Activated CD8-positive, alpha-beta memory T cell treated with anti-CD3 and anti-CD28 coated beads, Interleukin-2, amount 50 U/mL, for 1 hour (primary cell): Measurements from ENCODE around the gene IMMP2L.
"Not testable (repeated sequence)": the region's sequence is repeated elsewhere in the genome, so short reads cannot be mapped to it uniquely, and the experiment has no call there.

ENCODE experiments used
- DNase-seq: peaks from one replicate; pipeline ENCODE4 v3.0.0-alpha.2; 2020; ENCODE audit errors: extremely low read depth

IMMP2L gene

DNA sequence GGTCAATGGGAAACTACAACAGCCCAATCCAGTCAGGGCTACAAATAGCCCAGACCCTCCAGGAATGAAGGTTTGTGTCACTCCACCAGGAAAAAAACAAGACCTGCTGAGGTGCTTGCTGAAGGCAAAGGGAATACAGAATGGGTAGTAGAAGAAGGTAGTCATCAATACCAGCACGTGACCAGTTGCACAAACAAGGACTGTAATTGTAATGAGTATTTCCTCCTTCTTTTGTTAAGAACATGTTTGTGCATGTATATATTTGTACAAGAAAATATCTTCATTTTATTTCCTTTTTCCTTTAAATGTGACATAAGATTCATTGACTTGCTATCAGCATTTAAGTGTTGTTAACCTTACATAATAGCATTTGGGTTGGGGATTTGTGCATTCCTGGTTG lies 229.3 kb downstream of the IMMP2L start:
- DNase-seq, result no peak

DNA sequence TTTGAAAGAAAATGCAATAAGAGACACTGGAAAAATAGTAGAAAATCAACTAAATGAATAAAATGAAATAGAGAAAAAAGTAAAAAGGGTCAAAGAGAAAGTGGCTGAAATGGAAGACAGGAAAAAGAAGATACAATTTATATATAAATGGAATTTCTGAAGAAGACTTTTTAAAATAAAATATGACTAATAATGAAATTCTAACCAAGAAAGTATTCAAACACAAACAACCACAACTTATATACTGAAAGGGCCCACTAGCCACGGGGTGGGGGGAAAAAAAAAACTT lies 232.1 kb downstream of the IMMP2L start:
- no peak for DNase-seq

DNA sequence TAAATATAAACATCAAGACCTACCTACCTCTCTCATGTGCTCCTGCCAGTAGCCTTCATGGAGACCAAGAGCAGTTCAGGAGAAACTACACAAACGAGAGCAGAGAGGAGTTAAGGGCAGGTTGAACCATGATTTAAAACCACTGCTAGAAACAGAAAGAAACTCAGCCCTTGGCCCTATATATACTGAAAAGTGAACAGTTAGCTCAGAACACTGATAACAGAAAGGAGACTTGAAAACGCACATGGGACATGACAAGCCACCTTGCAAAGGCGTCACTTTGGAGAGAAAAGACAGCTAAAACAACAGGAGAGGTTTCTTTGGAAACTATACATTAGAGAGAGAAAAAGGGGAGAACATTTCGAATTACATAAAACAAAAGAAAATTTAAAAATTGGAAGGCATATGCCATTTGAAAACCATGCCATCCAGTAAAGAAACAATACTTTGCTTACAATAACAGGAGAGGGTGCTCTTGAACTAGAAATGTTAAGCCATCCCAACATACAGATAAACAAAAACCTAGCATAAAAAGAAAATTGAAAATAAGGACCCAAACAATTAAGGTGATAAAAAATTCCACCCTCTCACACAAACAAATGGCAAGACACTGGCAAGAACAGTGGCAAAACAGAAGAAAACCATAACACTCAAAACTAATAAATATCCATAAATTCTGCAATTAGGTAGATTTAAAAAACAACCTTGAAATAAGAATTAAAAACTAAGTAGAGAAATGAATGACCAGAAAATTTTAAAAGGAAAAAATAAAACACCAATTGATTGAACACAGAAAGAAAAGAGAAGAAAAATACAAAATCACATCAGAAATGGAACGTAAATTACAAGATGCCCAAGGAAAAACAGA lies 232.7 kb downstream of the IMMP2L start:
- DNase-seq, result no peak

DNA sequence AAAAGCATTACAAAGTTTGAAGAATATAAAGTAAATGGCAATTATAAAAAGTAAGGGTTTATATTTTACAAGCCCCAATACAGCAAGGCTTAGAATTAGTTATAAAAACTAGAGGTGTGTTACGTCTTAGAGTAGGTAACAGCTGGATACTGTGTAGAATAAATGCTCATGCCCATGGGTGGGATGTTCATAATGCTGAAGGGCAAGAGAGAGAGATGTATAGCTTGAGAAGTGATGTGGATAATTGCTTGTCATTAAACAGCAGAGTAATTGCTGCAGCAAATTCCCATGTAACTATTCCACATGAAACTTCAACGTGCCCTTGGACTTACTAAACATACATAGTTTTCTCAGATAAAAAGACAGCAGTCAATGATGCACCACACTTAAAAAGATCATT lies 233.8 kb downstream of the IMMP2L start:
- no peak for DNase-seq

DNA sequence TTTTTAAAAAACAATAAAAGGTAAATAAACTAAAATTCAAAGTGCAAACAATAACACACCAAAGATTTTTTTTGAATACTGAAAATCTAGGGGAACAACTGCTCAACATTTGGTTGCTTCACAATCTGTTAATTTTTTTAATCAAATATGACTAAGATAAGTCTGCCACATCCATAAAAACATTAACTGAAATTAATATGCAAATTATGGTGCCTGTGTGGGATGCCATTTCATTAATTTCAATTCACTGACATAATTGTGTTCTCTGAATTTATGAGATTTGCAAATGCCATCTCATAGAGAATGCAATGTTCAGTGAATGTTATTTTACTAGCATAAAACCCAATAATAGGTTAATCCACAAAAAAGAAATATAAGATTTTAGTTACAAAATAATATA lies 237.5 kb downstream of the IMMP2L start:
- no peak for DNase-seq

DNA sequence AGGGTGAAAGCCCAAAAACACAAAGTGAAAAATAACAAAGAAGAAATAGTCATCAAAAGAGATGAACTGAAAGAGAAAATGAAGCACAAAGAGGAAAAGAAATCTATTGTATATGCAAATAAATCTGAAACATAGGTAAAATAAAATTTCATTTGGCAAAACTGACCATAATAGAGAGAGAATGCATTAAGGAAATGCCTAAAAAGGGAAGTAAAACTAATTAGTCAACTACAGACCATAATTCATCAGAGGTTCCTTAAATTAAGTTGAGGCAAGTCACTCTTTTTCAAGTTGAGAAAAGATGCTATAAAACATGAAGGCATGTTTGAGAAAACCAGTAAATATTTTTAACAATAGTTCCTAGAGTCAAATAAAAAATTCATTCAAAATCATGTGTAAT lies 238.1 kb downstream of the IMMP2L start:
- no peak for DNase-seq

DNA sequence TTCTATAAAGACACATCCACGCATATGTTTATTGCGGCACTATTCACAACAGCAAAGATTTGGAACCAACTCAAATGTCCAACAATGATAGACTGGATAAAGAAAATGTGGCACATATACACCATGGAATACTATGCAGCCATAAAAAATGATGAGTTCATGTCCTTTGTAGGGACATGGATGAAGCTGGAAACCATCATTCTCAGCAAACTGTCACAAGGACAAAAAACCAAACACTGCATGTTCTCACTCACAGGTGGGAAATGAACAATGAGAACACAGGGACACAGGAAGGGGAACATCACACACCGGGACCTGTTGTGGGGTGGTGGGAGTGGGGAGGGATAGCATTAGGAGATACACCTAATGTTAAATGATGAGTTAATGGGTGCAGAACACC lies 238.6 kb downstream of the IMMP2L start:
- not testable (repeated sequence) for DNase-seq

DNA sequence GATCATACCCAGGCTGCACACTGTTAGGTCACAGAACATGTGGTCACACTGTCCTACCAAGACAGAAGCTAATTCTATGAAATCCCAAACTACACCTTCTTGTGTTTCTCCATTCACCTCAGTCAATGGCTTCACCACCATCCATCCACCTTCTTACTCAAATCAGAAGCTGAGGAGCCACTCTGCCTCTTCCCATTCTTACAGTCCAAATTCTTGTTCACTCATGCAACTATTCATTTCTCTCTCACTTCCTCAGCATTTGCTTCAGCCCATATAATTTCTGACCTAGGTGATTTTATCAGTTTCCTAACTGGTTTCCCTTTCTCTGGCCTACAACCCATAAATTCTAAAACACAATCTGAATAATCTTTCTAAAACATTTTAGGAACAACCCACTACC lies 242.2 kb downstream of the IMMP2L start:
- DNase-seq, result no peak

DNA sequence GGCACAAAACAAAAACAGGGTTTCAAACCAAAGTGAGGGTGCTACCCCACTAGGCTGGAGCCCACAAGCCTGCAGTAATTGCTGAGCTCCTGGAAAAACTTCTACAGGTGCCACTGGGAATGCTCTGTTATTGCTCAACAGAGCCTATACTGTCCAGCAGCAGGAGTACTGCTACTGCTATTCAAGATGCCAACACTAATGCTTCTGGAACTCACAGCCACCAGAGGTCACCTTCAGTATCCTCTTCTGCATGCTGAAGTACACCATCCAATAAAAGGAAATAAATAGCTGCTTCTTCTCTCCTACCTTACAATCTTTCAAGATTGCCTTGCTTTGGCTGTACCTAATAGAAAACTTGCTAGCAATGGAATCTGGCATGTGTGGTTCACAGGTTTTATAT lies 249.3 kb downstream of the IMMP2L start:
- no peak for DNase-seq

DNA sequence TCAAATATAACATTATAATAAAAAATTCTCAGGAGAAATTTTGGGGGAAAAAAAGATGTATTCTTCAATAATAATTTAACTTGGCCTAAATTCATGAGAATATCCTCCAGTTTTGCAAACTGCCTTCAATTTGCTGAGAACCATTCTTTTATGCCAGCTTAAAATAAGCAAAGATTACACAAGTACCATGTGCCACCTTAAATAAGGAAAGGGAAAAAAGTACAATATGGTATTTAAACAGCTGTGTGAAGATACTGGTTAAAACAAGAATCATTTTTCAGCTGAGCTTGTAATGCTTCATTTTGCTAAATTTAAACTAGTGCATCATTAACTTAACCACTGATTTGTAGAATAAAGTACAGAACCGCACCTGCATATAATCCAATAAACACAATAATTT lies 253.6 kb downstream of the IMMP2L start:
- DNase-seq, result no peak

DNA sequence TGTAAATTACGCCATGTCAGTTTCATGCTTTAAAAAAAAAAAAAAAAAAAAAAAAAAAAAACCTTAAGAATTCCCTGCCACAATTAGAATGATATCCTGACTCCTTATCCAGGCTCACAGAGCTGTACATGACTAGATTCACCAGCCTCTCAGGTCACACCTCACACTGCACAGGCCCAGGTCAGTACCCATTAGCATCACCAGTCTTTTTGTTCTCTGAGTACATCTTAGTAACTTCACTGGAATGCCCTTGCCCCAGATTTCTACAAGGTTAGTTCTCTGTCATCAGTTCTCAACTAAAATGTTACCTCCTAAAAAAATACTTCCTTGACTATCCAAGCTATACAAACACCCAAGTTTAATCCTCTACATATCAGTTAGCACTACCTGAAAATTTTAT lies 260.4 kb downstream of the IMMP2L start:
- no peak for DNase-seq

DNA sequence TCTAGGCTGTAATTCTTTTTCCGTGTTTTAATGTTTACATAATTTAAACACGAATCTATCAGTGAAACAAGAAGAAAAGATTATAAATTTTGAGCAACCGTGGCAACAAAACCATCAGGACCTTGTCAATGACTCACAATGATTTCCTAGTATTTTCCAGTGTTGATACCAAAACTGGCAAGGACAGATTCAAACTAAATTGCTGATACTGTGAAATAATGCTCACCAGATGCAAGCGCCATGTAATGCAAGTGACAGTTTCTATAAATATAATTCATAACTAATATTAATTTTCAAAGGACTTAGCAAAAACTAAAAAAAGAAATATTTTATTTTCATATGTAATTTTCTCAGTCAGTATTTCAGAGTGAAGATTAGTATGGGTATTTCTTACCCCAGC lies 267.8 kb downstream of the IMMP2L start:
- DNase-seq, result no peak

DNA sequence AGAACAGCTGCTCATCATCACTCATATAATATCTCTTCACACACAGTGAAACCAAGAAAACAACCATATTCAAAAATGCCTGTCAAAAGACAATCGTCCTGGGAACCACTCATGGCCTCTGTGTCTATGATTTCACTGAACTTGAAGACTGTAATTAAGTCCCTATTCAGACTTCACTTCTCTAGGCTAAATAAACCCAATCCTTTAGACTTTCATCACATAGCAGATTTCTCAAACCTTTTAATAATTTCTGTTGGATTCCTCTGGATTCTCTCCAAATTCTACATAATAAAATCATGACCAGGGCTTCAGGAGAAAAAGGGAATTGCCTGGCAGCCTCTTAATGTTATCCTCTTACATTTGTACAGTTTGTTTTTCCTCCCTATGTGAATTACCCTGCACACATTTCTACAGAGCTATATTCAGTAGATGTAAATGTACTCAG lies 270.2 kb downstream of the IMMP2L start:
- DNase-seq, result no peak

DNA sequence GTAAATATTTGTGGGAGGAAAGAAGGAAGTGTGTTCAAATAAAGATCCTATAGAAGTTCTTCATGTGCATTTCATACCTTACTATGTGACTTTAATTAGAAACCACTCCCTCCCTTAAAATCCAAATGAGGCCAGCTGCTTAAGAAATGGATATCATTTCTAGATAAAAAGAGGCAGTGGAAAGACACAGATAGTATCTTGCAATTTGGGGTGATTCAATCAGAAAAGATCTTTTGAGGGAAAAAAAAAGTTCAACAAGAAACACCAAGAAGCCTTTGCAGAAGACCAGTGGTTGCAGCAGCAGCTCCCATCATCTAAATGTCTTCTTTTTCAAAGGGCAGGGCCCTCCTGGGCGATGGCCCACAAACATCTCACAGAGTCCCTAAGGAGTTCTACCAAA lies 271.3 kb downstream of the IMMP2L start:
- DNase-seq, result no peak

DNA sequence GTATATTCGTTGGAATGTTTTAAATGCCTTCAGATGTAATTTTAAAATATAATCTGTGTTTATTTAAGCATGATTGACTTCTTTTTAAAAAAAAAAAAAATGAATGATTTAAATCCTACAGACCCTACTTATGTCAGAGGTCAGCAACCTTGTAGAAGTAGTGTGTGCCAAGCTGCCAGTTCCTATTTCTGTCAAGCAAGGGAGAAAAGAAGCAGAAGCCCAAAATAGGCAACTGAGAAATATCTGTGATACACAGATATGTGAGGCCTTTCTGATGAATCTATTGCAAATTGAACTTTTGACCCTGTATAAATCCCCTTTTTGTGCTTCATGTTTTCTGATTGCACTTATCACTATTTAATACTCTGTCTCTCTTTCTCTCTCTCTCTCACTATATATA lies 271.9 kb downstream of the IMMP2L start:
- no peak for DNase-seq

DNA sequence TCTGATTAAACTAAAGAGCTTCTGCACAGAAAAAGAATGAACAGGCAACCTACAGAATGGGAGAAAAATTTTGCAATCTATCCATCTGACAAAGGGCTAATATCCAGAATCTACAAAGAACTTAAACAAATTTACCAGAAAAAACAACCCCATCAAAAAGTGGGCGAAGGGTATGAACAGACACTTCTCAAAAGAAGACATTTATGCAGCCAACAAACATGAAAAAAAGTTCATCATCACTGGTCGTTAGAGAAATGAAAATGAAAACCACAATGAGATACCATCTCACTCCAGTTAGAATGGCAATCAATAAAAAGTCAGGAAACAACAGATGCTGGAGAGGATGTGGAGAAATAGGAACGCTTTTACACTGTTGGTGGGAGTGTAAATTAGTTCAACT lies 273.9 kb downstream of the IMMP2L start:
- not testable (repeated sequence) for DNase-seq

DNA sequence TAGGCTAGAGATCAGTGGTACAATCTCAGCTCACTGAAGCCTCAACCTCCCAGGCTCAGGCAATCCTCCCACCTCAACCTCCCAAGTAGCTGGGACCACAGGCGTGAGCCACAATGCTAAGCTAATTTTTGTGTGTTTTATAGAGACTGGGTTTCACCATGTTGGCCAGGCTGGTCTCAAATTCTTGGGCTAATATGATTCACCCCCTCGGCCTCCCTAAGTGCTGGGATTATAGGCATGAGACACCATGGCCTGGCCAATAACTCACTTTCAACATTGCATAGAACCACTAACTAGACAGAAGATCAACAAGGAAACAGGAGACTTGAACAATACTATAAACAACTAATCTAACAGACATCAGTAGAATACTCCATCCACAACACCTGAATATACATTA lies 279.7 kb downstream of the IMMP2L start:
- no peak for DNase-seq

DNA sequence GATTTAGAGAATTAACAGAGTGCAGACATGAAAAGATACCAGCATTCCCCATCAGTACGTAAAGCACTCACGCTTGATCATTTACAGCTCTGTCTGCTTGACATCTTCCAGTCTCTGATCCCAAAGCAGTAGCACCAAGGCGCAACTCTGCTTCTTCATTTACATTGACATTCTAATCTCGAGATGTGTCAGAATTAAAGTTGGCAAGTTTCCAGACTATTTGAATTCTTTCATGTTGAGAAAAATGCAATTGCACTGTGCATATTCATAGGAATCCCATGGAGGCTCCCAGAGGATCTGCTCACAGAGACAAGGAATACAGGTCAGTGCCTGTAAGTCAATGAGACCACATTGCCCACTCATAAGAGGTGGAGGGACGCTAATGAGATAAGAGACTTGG lies 287.4 kb downstream of the IMMP2L start:
- no peak for DNase-seq

DNA sequence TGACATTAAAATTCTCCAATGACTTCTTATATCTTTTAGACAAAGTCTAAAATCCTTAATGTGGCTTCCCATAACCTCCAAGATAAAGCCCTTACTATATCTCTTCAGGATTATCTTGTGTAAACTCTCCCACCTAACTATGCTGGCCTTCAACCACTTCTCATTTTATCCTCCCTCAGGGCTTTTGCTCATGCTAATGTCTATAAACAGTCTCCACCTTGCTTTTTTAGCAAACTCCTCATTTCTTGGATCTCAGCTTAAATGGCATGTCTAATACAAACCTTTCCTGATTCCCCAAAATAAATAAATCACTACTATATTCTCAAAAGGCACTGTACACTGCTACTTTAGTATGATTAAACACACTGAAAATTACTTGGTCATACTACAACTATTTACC lies 290.2 kb downstream of the IMMP2L start:
- DNase-seq, result no peak

DNA sequence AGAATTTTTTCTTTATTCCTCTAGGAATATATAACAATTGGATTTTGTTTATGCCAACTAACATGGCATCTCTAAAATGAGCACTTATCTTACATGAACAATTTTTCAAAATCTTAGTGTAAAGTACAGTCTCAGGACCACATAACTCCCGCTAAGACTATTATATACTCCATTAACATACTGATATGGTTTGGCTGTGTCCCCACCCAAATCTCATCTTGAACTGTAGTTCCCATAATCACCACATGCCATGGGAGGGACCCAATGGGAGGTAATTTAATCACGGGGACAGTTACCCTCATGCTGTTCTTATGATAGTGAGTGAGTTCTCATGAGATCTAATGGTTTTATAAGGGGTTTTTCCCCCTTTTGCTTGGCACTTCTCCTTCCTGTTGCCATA lies 291.5 kb downstream of the IMMP2L start:
- DNase-seq, result not testable (repeated sequence)

DNA sequence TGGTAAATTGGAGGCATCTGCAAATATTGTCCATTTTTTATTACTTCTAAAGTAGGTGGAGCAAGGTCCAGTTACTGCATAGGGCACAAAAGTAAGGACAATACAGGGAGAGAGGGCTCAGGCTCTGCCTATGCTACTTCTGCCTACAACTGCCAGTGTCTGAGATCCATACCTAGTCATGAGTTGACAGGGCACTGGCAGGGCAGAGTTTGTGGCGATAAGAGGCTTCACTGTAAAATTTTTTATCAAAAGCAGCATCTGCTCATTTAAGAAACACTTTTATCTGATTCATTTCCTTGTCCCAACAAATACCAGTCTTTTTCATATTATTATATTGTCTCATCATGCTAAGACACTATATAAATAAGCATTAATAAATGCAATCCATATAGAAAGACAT lies 293.4 kb downstream of the IMMP2L start:
- no peak for DNase-seq

DNA sequence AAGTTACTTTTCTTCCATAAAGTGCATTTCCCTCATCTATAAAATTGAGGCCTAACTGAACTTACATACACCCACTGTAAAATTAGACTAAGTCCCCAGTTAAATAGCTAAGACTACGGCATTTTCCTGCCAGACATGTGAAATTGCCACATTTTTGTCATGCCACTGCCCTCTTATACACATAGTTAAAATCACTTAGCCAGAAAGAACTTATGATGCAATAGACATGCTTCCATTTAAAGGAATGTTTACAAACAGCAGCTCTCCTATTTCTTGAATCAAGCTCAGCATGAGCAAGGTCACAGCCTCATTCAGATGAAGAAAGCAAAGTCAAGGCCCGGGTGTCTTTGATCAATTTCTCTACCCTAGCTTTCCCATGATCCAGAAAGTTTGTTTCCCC lies 295.7 kb downstream of the IMMP2L start:
- no peak for DNase-seq

DNA sequence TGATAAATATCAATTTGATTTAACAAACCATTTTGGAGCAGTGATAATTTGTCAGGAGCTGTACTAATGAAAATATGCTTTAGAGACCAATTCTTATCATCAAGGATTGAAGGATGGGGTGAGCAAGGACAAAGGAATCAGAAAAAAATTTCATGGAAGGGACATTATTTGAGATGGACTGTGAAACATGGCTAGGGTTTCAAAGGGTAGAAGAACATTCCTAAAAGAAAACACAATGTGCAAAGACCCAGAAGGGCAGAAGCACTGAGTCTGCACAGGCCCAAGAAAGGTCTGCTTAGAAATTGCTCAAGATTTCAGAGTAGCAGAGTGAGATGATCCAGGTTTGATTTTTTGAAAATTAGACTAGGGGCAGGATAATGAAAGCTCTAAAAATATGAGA lies 296.9 kb downstream of the IMMP2L start:
- DNase-seq, result no peak

DNA sequence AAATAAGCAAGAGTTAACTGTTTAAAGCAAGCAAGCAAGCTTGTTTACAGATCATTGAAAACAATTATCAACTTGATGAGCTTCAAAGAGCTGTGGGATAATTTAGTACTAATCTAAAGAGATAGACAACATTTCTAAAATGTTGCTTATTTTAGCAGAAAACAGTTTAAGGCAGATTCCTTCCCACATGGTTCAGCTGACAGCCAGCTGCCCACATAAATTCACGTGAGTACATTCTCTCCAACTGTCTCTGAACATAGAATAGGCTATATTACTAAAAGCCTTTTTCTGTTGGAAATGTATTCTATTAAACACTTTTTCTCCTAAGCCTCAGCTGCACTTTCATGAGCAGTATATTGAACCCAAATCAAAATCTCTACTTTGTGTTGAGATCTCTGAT lies 297.3 kb downstream of the IMMP2L start:
- DNase-seq, result no peak
